ENCODE measurements around the gene BUB3.

The BUB3 gene

DNA sequence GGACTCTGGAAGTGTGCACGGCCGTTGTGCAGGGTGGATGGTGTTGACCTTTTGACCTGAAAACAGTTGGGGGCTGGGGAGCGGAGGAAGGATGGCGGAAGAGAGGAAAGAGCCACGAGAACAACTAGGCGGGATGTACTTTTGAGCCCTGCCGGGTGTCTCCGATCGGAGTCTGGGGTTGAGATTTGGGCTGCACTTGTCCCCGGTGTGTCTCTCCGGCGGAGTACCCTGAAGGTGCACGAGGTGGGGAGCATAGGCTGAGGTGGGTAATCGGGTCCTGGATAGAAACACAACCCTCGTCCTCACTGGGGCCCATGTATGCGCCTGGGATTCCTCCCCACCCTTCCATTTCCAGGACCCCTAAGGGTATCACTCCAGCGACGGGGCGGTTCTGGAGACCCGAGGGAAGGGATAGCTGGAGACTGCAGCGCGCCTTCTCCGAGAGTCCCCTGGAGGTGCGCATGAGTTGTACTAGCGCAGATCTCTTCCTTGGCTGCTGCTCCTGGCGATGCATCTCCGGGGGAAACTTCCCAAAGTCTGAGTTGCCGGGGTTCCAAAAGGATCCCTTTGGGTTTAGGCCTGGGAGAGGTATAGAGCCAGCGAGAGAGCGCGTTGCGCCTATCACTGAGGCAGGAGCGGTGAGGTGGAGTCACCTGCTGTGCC, 10.9 kb upstream of the BUB3 start:
- no peak overlapping the region for H4K8ac ChIP-seq (ENCODE audit: low read length)
- no peak overlapping the region for H3K4me2 ChIP-seq (ENCODE audit: low read length, poor library complexity, severe bottlenecking)

DNA sequence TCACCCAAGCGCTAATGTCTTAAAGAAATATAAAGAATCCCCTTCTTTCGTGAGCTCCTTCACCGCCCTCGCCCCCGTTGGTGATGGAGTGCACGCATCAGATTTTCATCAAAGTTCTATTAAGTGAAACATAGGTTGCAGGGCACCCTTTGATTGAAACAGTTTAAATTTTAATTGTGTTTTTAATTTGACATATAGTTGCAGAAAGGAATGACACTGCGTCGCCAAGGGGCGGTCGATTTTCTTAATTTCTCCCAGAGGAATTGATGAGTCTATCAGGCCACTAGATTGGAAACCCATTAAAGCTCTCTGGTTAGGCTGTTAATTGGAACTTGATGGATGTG, 10.4 kb upstream of the BUB3 start:
- Histone ChIP-seq H2BK5ac (ENCODE audit: low read depth, low read length, poor library complexity, severe bottlenecking) (no peak overlapping the region), H2AK5ac (ENCODE audit: low read length, severe bottlenecking) (no peak overlapping the region), H3K18ac (ENCODE audit: low read depth in 1 of 2, low read length in 2 of 2) (no peak overlapping the region), H3K23ac (ENCODE audit: low read length in 2 of 2) (no peak overlapping the region), H2BK15ac (ENCODE audit: low read depth, poor library complexity, severe bottlenecking) (no peak overlapping the region), H3K4me2 (ENCODE audit: low read length, poor library complexity, severe bottlenecking) (no peak overlapping the region), H3K14ac (ENCODE audit: low read length in 2 of 2) (no peak overlapping the region), H3K4me1 (ENCODE audit: control insufficient read depth, insufficient read depth, low read depth, low read length) (peaks cover 34% of the 10 kb centered on the region), H3K36me3 (ENCODE audit: control insufficient read depth in 1 of 2, insufficient read depth in 2 of 2, low read depth in 1 of 2, low read length in 2 of 2) (peaks cover 0 to 3% of the 10 kb centered on the region in 2 experiments), H2BK12ac (ENCODE audit: low read length in 2 of 2) (no peak overlapping the region), H3K9ac (ENCODE audit: low read length) (no peak overlapping the region), H3K79me1 (replicated peaks; ENCODE audit: low read length, poor library complexity, severe bottlenecking) (no peaks in the 10 kb centered on the region), H2BK120ac (ENCODE audit: low read depth, low read length) (no peak overlapping the region), H4K8ac (ENCODE audit: low read length) (no peak overlapping the region), H3K9me3 (ENCODE audit: control insufficient read depth, low read length) (peaks cover 6% of the 10 kb centered on the region), H3K4ac (ENCODE audit: low read depth in 1 of 2, low read length in 2 of 2) (no peak overlapping the region), H3K4me3 (ENCODE audit: insufficient read depth in 1 of 2, low read depth in 1 of 2, low read length in 2 of 2) (no peak overlapping the region), H3K27me3 (ENCODE audit: control insufficient read depth in 1 of 2, insufficient read depth in 1 of 2, low read length in 2 of 2) (peaks cover 98% of the 10 kb centered on the region in 2 experiments), H2AFZ (ENCODE audit: low read depth, low read length) (no peak overlapping the region), H3K27ac (ENCODE audit: low read length, poor library complexity, severe bottlenecking) (no peak overlapping the region), H4K91ac (ENCODE audit: low read length) (no peak overlapping the region)
- DNase-seq: no peak
- WGBS: 4% methylated on average over 9 of the region's 10 CpGs

More for the DNA sequence above, 10.9 kb upstream of the BUB3 start:
- no peak overlapping the region for H3K27ac ChIP-seq (ENCODE audit: low read length, poor library complexity, severe bottlenecking)
- peaks cover 6% of the 10 kb centered on the region for H3K9me3 ChIP-seq (ENCODE audit: control insufficient read depth, low read length)
- H2BK5ac ChIP-seq (ENCODE audit: low read depth, low read length, poor library complexity, severe bottlenecking): no peak overlapping the region
- no peak overlapping the region for H3K18ac ChIP-seq (ENCODE audit: low read depth in 1 of 2, low read length in 2 of 2)
- 4% methylated on average over 33 of the region's 33 CpGs for WGBS
- peaks cover 28% of the 10 kb centered on the region for H3K4me1 ChIP-seq (ENCODE audit: control insufficient read depth, insufficient read depth, low read depth, low read length)
- no peak overlapping the region for H4K91ac ChIP-seq (ENCODE audit: low read length)
- no peak overlapping the region for H3K14ac ChIP-seq (ENCODE audit: low read length in 2 of 2)
- H2BK120ac ChIP-seq (ENCODE audit: low read depth, low read length): no peak overlapping the region
- H2BK15ac ChIP-seq (ENCODE audit: low read depth, poor library complexity, severe bottlenecking): no peak overlapping the region
- no peak overlapping the region for H2AFZ ChIP-seq (ENCODE audit: low read depth, low read length)
- no peak overlapping the region for H3K4me3 ChIP-seq (ENCODE audit: insufficient read depth in 1 of 2, low read depth in 1 of 2, low read length in 2 of 2)
- H2BK12ac ChIP-seq (ENCODE audit: low read length in 2 of 2): no peak overlapping the region
- H2AK5ac ChIP-seq (ENCODE audit: low read length, severe bottlenecking): no peak overlapping the region
- H3K79me1 ChIP-seq (replicated peaks; ENCODE audit: low read length, poor library complexity, severe bottlenecking): no peaks in the 10 kb centered on the region
- no peak for DNase-seq
- peaks cover 0 to 3% of the 10 kb centered on the region in 2 experiments for H3K36me3 ChIP-seq (ENCODE audit: control insufficient read depth in 1 of 2, insufficient read depth in 2 of 2, low read depth in 1 of 2, low read length in 2 of 2)
- H3K27me3 ChIP-seq (ENCODE audit: control insufficient read depth in 1 of 2, insufficient read depth in 1 of 2, low read length in 2 of 2): peaks cover 98% of the 10 kb centered on the region in 2 experiments
- no peak overlapping the region for H3K23ac ChIP-seq (ENCODE audit: low read length in 2 of 2)
- no peak overlapping the region for H3K9ac ChIP-seq (ENCODE audit: low read length)
- H3K4ac ChIP-seq (ENCODE audit: low read depth in 1 of 2, low read length in 2 of 2): no peak overlapping the region

DNA sequence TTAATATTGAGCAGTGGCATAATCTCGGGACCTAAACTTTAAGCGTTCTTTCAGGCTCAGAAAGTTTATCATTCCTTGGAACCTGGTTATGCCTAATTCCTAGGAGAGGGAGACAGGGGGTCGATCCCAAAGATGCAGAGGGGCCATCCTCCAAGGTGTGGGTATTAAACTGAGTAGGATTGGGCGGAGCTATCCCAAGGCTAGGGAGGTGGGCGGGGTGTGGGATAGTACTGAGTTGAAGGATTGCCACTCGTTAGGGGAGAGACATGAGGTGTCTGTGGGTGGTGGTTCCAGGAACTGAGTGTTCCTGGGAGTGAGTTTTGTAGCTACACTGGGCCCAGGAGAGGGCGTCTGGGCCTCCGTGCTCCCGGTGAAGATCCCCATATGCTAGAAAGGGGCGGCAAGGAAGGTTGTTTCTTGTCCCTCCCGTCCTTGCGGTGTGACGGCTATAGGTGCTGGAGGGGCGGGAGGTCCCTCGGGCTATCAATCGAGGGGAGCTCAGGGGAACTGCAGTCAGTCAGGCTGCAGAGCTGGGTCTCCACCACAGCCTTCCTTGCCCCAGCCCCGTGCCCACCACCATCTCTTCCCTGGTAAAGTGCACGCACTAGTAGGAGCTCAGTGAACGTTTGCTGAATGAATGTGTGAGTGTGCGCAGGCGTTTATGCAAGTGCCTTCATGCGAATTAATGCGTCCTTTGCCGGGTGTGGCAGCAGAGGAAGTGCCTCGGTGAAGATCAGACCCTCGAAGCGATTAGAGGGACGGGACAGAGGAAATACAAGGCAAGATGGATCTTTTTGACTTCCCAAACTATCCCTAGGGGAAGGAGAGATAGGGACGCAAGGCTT, 9.3 kb upstream of the BUB3 start:
- Histone ChIP-seq H3K4me1 (ENCODE audit: control insufficient read depth, insufficient read depth, low read depth, low read length) (peaks cover 38% of the 10 kb centered on the region), H3K14ac (ENCODE audit: low read length in 2 of 2) (no peak overlapping the region), H3K18ac (ENCODE audit: low read depth in 1 of 2, low read length in 2 of 2) (no peak overlapping the region), H4K8ac (ENCODE audit: low read length) (no peak overlapping the region), H2BK120ac (ENCODE audit: low read depth, low read length) (no peak overlapping the region), H2AK5ac (ENCODE audit: low read length, severe bottlenecking) (no peak overlapping the region), H3K79me1 (replicated peaks; ENCODE audit: low read length, poor library complexity, severe bottlenecking) (no peaks in the 10 kb centered on the region), H2BK15ac (ENCODE audit: low read depth, poor library complexity, severe bottlenecking) (no peak overlapping the region), H3K23ac (ENCODE audit: low read length in 2 of 2) (no peak overlapping the region), H4K91ac (ENCODE audit: low read length) (no peak overlapping the region), H3K4me3 (ENCODE audit: insufficient read depth in 1 of 2, low read depth in 1 of 2, low read length in 2 of 2) (no peak overlapping the region), H3K4me2 (ENCODE audit: low read length, poor library complexity, severe bottlenecking) (no peak overlapping the region), H3K4ac (ENCODE audit: low read depth in 1 of 2, low read length in 2 of 2) (no peak overlapping the region), H3K36me3 (ENCODE audit: control insufficient read depth in 1 of 2, insufficient read depth in 2 of 2, low read depth in 1 of 2, low read length in 2 of 2) (peaks cover 0 to 3% of the 10 kb centered on the region in 2 experiments), H2BK12ac (ENCODE audit: low read length in 2 of 2) (no peak overlapping the region), H2BK5ac (ENCODE audit: low read depth, low read length, poor library complexity, severe bottlenecking) (no peak overlapping the region), H3K27me3 (ENCODE audit: control insufficient read depth in 1 of 2, insufficient read depth in 1 of 2, low read length in 2 of 2) (peaks cover 98% of the 10 kb centered on the region in 2 experiments), H2AFZ (ENCODE audit: low read depth, low read length) (no peak overlapping the region), H3K9ac (ENCODE audit: low read length) (no peak overlapping the region), H3K27ac (ENCODE audit: low read length, poor library complexity, severe bottlenecking) (no peak overlapping the region), H3K9me3 (ENCODE audit: control insufficient read depth, low read length) (peaks cover 6% of the 10 kb centered on the region)
- DNase-seq: no peak
- WGBS: 5% methylated on average over 20 of the region's 29 CpGs

DNA sequence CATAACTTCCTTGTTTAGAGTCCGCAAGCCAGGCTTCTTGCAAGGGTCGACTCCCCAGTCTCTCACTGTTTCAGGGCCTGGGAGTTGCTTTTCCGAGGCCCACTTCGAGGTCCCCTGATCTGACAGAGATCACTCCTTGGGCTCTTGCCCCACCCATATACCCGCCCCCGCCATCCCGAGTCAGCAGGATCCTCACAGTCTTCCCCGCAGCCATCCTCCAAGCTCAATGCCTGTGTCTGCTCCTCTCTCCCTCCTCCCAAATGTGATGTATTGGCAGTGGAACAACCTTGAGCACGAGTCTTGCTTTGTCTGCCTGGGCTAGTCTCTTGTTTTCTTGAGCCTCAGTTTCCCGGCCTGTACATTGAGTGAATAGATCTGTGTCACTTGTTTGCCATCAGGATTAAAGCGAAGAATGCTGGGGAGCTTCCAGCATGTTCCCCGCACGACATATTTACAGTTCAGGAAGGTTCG, 8.6 kb upstream of the BUB3 start:
- no peak overlapping the region for H3K18ac ChIP-seq (ENCODE audit: low read depth in 1 of 2, low read length in 2 of 2)
- WGBS: 3% methylated on average over 14 of the region's 14 CpGs
- no peak overlapping the region for H2BK120ac ChIP-seq (ENCODE audit: low read depth, low read length)
- H3K9ac ChIP-seq (ENCODE audit: low read length): no peak overlapping the region
- H3K9me3 ChIP-seq (ENCODE audit: control insufficient read depth, low read length): peaks cover 6% of the 10 kb centered on the region
- H2BK5ac ChIP-seq (ENCODE audit: low read depth, low read length, poor library complexity, severe bottlenecking): no peak overlapping the region
- peaks cover 37% of the 10 kb centered on the region for H3K4me1 ChIP-seq (ENCODE audit: control insufficient read depth, insufficient read depth, low read depth, low read length)
- H2AK5ac ChIP-seq (ENCODE audit: low read length, severe bottlenecking): no peak overlapping the region
- H4K91ac ChIP-seq (ENCODE audit: low read length): no peak overlapping the region
- no peaks in the 10 kb centered on the region for H3K36me3 ChIP-seq (ENCODE audit: control insufficient read depth in 1 of 2, insufficient read depth in 2 of 2, low read depth in 1 of 2, low read length in 2 of 2)
- no peak overlapping the region for H3K4ac ChIP-seq (ENCODE audit: low read depth in 1 of 2, low read length in 2 of 2)
- H3K79me1 ChIP-seq (replicated peaks; ENCODE audit: low read length, poor library complexity, severe bottlenecking): no peaks in the 10 kb centered on the region
- no peak overlapping the region for H2AFZ ChIP-seq (ENCODE audit: low read depth, low read length)
- H3K4me3 ChIP-seq (ENCODE audit: insufficient read depth in 1 of 2, low read depth in 1 of 2, low read length in 2 of 2): no peak overlapping the region
- H4K8ac ChIP-seq (ENCODE audit: low read length): no peak overlapping the region
- H3K14ac ChIP-seq (ENCODE audit: low read length in 2 of 2): no peak overlapping the region
- no peak overlapping the region for H2BK15ac ChIP-seq (ENCODE audit: low read depth, poor library complexity, severe bottlenecking)
- H3K4me2 ChIP-seq (ENCODE audit: low read length, poor library complexity, severe bottlenecking): no peak overlapping the region
- H3K27ac ChIP-seq (ENCODE audit: low read length, poor library complexity, severe bottlenecking): no peak overlapping the region
- no peak overlapping the region for H3K23ac ChIP-seq (ENCODE audit: low read length in 2 of 2)
- H3K27me3 ChIP-seq (ENCODE audit: control insufficient read depth in 1 of 2, insufficient read depth in 1 of 2, low read length in 2 of 2): peaks cover 98% of the 10 kb centered on the region in 2 experiments
- no peak for DNase-seq
- H2BK12ac ChIP-seq (ENCODE audit: low read length in 2 of 2): no peak overlapping the region
